ENCODE results near the gene EXD3. TPM values are rescaled to one million over a fixed set of nuclear protein-coding genes. Genes with fewer than 3 reads are reported as not detected.

EXD3 gene
- total RNA-seq, 1 experiment from 2014 or later, result 15.3 TPM

- H3K56ac ChIP-seq (ENCODE audit: insufficient read length, low read depth, low read length), result no peak overlapping the region
- H3K79me2 ChIP-seq (ENCODE audit: insufficient read depth, low read length), result no peaks in the 10 kb centered on the region
- Mint-ChIP-seq H3K4me1 (no peaks in the 10 kb centered on the region; a peak in 1 of 4 replicates), H3K27ac (no peak overlapping the region), H3K36me3 (ENCODE audit: insufficient read depth in 1 of 3, low read depth in 3 of 3) (no peaks in the 10 kb centered on the region), H3K27me3 (ENCODE audit: low read depth) (peaks cover 10% of the 10 kb centered on the region), H3K4me3 (no peak overlapping the region), H3K9me3 (no peaks in the 10 kb centered on the region)
- H2AK5ac ChIP-seq (ENCODE audit: insufficient read length, low read length), result no peak overlapping the region
- no CpG with 5 or more reads among the region's 6 CpGs for WGBS (ENCODE audit: extremely low coverage, insufficient read length, low lambda C conversion rate)
- H2BK20ac ChIP-seq (ENCODE audit: low read depth, low read length, poor library complexity, severe bottlenecking), result no peak overlapping the region
- no peaks in the 10 kb centered on the region for H3K4me1 ChIP-seq (ENCODE audit: insufficient read depth, low read length)
- no peak overlapping the region for H3K4me2 ChIP-seq (ENCODE audit: insufficient read depth, insufficient read length, low read length)
- no peak overlapping the region for H3K14ac ChIP-seq (ENCODE audit: insufficient read depth, low read length)
- H2BK5ac ChIP-seq (ENCODE audit: insufficient read length, low read length), result no peak overlapping the region
- no peak overlapping the region for H3K4ac ChIP-seq (ENCODE audit: low read depth, low read length)
- no peak overlapping the region for H3K9ac ChIP-seq (ENCODE audit: extremely low read depth, insufficient read length, low read length)
- H4K8ac ChIP-seq (replicated peaks; ENCODE audit: insufficient read length, low read depth, low read length), result no peak overlapping the region
- no peaks in the 10 kb centered on the region for H4K20me1 ChIP-seq (ENCODE audit: control insufficient read depth, insufficient read depth, insufficient read length)
- no peak overlapping the region for H2BK15ac ChIP-seq (ENCODE audit: low read depth, low read length)
- H3K23me2 ChIP-seq (ENCODE audit: insufficient read length, low read depth, low read length, poor library complexity, severe bottlenecking), result peaks cover 5% of the 10 kb centered on the region
- H3K9me3 ChIP-seq (ENCODE audit: control insufficient read depth, low read depth, low read length), result no peaks in the 10 kb centered on the region
- H3K79me1 ChIP-seq (ENCODE audit: insufficient read depth, low read depth, low read length, poor library complexity, severe bottlenecking), result no peaks in the 10 kb centered on the region
- H3K18ac ChIP-seq (ENCODE audit: insufficient read length, low read depth, low read length), result no peak overlapping the region
- H3T11ph ChIP-seq (ENCODE audit: low read length), result no peak overlapping the region
- no peak overlapping the region for H3K23ac ChIP-seq (ENCODE audit: insufficient read length, low read depth, low read length)
- no peak overlapping the region for H3K27ac ChIP-seq (ENCODE audit: insufficient read length, low read depth, low read length)
- no peak overlapping the region for H2BK12ac ChIP-seq (ENCODE audit: insufficient read length, low read depth, low read length)
- no peak overlapping the region for H4K5ac ChIP-seq (ENCODE audit: insufficient read length, low read depth, low read length)
- TF ChIP-seq CTCF (conservative IDR thresholded peaks at IDR 0.05), result no peak
- no peak overlapping the region for H2BK120ac ChIP-seq (ENCODE audit: low read depth, low read length, poor library complexity, severe bottlenecking)
- H2AFZ ChIP-seq (ENCODE audit: low read length), result no peak overlapping the region
- no peak for DNase-seq
- no peak overlapping the region for H4K91ac ChIP-seq (ENCODE audit: insufficient read length, low read depth, low read length)
- no peaks in the 10 kb centered on the region for H3K27me3 ChIP-seq (ENCODE audit: insufficient read depth, low read length)
Observed at GRCh38 chr9:137428311-137428630, 5.3 kb upstream of the EXD3 start.
